Type B pancreatic cell (in vitro differentiated cells): ENCODE results near the gene MIPEP. TPM values are rescaled to one million over a fixed set of nuclear protein-coding genes. Genes with fewer than 3 reads are reported as not detected.

Experiments
- DNase-seq: peaks from one replicate; pipeline ENCODE4 v3.0.0; 2021; ENCODE audit warnings: mixed read lengths; ENCODE audit not compliant: unreplicated experiment; ENCODE audit errors: extremely low spot score
- H3K27ac Mint-ChIP-seq: 2 replicates; pipeline ENCODE4 v1.8.0; 2021; ENCODE audit warnings: mild to moderate bottlenecking, mixed read lengths
- H3K27me3 Mint-ChIP-seq: 2 replicates; pipeline ENCODE4 v1.8.0; 2021; ENCODE audit warnings: mixed read lengths
- H3K36me3 Mint-ChIP-seq: 2 replicates; pipeline ENCODE4 v1.8.0; 2021; ENCODE audit warnings: mixed read lengths
- H3K4me1 Mint-ChIP-seq: one replicate; pipeline ENCODE4 v1.8.0; 2021; ENCODE audit warnings: mixed read lengths; ENCODE audit not compliant: unreplicated experiment
- H3K4me3 Mint-ChIP-seq: 2 replicates; pipeline ENCODE4 v1.8.0; 2021; ENCODE audit warnings: mild to moderate bottlenecking, mixed read lengths
- H3K9me3 Mint-ChIP-seq: 2 replicates; pipeline ENCODE4 v1.8.0; 2021; ENCODE audit warnings: mixed read lengths
- total RNA-seq: library from RNA; stranded (reverse); gene quantifications from 2 replicates; pipeline ENCODE4 v1.2.1, GENCODE V29; 2021; ENCODE audit warnings: low replicate concordance
- TF ChIP-seq, protein P1 (sequence below): fragments of 200-600 bp; sonication (generic); conservative IDR thresholded peaks from 2 replicates; pipeline ENCODE4 v1.5.0; 2021; ENCODE audit warnings: antibody characterized with exemption, mild to moderate bottlenecking

MIPEP gene
- total RNA-seq, 1 donor from 2014 or later = 29.9 TPM

DNA sequence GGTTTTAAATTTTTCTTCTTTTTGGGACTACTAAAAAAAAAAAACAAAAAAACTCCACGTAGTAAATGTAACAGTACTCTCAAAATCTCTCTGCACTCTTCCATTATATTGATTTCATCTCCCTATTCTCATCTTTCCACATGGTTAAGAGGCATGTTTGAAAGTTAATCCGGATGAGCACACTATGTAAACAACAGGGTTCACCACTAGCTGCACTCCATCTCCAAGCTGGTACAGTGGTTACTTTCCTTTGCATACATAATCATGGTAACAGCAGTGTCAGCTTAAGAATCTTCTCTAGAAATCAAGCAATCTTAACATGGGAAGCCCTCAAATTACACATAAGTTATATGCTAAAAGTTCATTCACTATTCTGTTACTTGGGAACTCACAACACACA is 92.6 kb downstream of the MIPEP start:
- Mint-ChIP-seq H3K36me3 (peaks cover 22% of the 10 kb centered on the region), H3K4me1 (peaks cover 3% of the 10 kb centered on the region), H3K27ac (no peak overlapping the region), H3K27me3 (no peaks in the 10 kb centered on the region), H3K9me3 (peaks cover 4% of the 10 kb centered on the region), H3K4me3 (no peak overlapping the region)
- TF ChIP-seq, protein P1, sequence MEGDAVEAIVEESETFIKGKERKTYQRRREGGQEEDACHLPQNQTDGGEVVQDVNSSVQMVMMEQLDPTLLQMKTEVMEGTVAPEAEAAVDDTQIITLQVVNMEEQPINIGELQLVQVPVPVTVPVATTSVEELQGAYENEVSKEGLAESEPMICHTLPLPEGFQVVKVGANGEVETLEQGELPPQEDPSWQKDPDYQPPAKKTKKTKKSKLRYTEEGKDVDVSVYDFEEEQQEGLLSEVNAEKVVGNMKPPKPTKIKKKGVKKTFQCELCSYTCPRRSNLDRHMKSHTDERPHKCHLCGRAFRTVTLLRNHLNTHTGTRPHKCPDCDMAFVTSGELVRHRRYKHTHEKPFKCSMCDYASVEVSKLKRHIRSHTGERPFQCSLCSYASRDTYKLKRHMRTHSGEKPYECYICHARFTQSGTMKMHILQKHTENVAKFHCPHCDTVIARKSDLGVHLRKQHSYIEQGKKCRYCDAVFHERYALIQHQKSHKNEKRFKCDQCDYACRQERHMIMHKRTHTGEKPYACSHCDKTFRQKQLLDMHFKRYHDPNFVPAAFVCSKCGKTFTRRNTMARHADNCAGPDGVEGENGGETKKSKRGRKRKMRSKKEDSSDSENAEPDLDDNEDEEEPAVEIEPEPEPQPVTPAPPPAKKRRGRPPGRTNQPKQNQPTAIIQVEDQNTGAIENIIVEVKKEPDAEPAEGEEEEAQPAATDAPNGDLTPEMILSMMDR = no peak
- DNase-seq = no peak

DNA sequence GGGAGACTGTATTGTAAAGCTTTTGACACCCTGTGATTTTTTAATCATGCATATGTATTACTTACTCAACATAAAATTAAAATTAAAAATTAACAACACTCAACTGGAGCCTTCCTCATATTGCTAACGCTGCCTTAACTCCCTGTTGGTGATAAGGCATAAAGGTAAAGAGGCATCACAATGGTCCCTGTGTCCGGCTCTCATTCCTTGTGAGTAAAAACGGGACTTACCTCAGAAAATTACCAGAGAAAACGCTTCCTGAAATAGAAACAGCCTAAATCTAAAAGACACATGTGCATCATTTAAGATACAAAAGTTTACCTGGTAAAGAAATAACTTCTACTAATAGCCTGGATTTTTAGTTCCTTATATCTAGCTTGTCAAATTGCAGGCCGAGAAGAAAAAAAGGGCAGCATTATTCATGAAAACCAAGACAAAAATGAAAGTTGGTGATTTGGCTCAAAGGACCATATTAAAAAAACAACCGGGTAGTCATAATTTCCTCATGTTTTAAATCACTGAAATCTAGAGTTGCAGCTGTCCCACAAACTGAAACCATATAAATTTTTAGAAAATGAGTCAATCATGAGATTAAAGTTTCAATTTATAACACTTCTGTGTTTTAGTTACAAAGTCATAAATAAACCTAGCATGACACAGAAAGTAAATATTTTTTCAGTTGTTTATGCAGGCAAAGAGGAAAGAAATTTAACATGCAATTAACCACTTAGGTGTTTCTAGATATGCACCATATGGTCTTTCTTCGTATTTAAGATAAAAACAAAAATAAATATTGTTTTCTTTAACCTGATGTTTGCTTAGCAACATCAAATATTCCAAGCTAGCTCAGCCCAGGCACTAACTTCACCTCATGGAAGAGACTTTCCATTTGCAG is 94.7 kb downstream of the MIPEP start:
- Mint-ChIP-seq H3K4me3 (no peak overlapping the region), H3K9me3 (no peaks in the 10 kb centered on the region), H3K27me3 (no peaks in the 10 kb centered on the region), H3K4me1 (peaks cover 3% of the 10 kb centered on the region), H3K27ac (no peak overlapping the region), H3K36me3 (peaks cover 15% of the 10 kb centered on the region)
- TF ChIP-seq, protein P1 = no peak
- DNase-seq = no peak

DNA sequence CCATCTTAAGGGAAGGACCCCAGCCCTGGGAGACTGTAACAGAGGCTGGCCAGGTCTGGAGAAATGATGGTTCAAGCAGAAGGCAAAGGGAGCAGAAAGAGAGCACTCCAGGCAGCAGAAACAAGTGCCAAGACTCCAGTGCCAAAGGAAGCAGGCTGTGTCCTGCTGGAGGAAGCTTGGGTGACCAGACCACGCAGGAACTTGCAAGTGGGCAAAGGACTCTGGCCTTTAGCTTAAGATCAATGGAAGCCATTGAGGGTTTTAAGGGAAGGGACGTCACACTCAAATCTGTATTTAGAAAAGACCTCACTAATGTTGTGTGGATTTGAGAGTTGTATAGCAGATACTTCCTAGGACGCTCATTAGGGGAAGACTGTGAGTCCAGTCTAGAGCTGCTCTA is 95.5 kb downstream of the MIPEP start:
- no peak for DNase-seq
- H3K27ac Mint-ChIP-seq = no peak overlapping the region
- H3K27me3 Mint-ChIP-seq = no peaks in the 10 kb centered on the region
- no peak overlapping the region for H3K4me3 Mint-ChIP-seq
- TF ChIP-seq, protein P1 = no peak
- H3K36me3 Mint-ChIP-seq = peaks cover 14% of the 10 kb centered on the region
- H3K4me1 Mint-ChIP-seq = peaks cover 3% of the 10 kb centered on the region
- no peaks in the 10 kb centered on the region for H3K9me3 Mint-ChIP-seq

DNA sequence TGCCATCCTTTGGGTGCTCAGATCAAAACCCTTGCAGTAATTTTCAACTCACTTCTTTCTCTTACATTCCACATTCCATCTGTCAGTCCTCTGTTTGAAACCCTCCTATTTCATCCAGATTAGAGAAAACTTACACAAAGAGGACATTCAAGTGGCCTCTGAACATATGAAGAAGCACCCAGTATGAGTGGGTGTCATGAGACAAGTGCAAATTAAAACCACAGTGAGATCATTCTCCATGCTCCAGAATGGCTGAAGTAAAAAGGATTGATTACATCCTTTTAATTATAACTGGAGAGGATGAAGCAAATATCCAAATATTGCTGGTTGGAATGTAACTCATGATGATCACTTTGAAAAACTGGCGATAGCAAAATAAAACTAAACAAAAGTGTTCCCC is 96.5 kb downstream of the MIPEP start:
- Mint-ChIP-seq H3K27me3 (no peaks in the 10 kb centered on the region), H3K27ac (no peak overlapping the region), H3K9me3 (no peaks in the 10 kb centered on the region), H3K36me3 (peaks cover 9% of the 10 kb centered on the region), H3K4me1 (peaks cover 3% of the 10 kb centered on the region), H3K4me3 (no peak overlapping the region)
- TF ChIP-seq, protein P1 = no peak
- no peak for DNase-seq

DNA sequence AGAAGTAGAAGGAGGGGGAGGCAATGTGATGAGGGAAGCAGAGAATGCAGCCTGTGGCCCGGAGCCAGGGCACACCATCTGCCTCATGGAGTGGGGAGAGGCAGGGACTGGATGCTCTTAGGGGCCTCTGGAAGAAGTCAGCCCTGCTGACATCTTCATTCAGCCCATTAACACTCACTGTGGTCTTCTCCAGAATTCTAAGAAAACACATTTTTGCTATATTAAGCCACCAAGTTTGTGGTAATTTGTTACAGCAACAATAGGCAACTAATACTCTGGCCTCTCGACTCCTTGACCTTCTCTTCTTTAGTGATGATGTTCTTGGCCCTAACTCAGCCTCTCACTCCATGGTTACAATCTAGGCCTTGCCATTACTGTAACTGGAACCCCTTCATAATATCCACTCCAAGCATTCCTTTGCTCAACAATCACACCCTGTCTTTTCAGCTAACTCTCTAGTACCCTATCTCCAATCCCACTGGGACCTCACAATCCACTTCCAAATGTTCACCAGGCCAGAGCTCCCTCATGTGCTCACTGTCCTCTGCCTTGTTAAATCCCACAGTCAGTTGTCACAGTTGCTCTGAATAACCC is 98.5 kb downstream of the MIPEP start:
- H3K4me1 Mint-ChIP-seq = no peaks in the 10 kb centered on the region
- H3K9me3 Mint-ChIP-seq = no peaks in the 10 kb centered on the region
- H3K27ac Mint-ChIP-seq = no peak overlapping the region
- no peak for DNase-seq
- peaks cover 4% of the 10 kb centered on the region for H3K36me3 Mint-ChIP-seq
- H3K27me3 Mint-ChIP-seq = no peaks in the 10 kb centered on the region
- no peak overlapping the region for H3K4me3 Mint-ChIP-seq
- TF ChIP-seq, protein P1 = no peak
